ENCODE results near the gene NOTUM. TPM values are rescaled to one million over a fixed set of nuclear protein-coding genes. Genes with fewer than 3 reads are reported as not detected.
A peak's percentile ranks its signal among the peaks of the same experiment; 100 is the strongest.

Gene NOTUM
- total and polyA plus RNA-seq, 9 of the 15 experiments (the other 6 are each of a cell fraction or from before 2014, with no cell fraction given), result 0.03 to 14.0 (median 4.1) TPM

GRCh38 chr17:81990836-81991683, 30.1 kb upstream of the NOTUM start (continued):
- TF ChIP-seq TAL1 (IDR thresholded peaks at IDR 0.05) (no peak), CHD1 (IDR thresholded peaks at IDR 0.05; ENCODE audit: low read length) (no peak), SMARCB1 (IDR thresholded peaks at IDR 0.05; ENCODE audit: insufficient read length, low read depth) (no peak), BCOR (IDR thresholded peaks at IDR 0.05) (no peak), MBD2 (IDR thresholded peaks at IDR 0.05; ENCODE audit: borderline replicate concordance, low read depth) (no peak), FOXA3 (CRISPR knock-in tag; conservative IDR thresholded peaks at IDR 0.05 in 1 of 2, IDR thresholded peaks at IDR 0.05 in 1 of 2) (no peak), ADNP (tag; IDR thresholded peaks at IDR 0.05) (no peak), ZFX (CRISPR knock-in tag; IDR thresholded peaks at IDR 0.05) (no peak), ZKSCAN3 (CRISPR knock-in tag; IDR thresholded peaks at IDR 0.05) (no peak), NCOR1 (IDR thresholded peaks at IDR 0.05) (no peak)

DNA sequence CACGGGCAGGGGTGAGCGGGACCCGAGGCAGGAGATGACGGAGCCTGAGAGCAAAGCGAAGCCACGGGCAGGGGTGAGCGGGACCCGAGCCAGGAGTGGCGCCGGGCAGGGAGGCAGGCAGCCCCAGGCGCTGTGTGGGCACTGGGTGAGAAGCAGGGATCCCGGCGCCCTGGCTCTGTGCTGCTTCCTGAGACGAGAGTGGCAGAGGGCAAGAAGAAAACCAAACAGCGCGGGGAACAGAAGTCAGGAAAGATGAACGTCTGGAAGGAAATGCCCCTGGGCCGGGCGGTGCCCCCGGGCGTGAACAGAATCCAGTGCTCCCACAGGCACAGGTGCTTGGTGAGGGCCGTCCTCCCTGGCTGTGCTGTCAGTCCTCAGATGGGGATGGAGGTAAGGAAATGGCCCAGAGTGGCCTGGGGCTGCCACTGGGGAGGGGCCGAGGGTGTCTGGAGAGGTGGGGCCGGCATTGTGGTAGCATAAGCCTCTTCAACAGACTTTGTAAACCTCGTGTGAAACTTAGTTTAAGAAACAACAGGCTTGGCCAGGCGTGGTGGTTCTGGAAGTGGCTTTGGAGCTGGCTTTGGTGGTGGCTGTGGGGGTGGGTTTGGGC, 26.3 kb upstream of the NOTUM start:
- DNase-seq (ENCODE audit: extremely low read depth in 1 of 4, low spot score in 3 of 4) (no peak), ATAC-seq (no peak), FAIRE-seq (no peak)
- Histone ChIP-seq H3K4me1 (replicated peaks in 1 of 2; ENCODE audit: control insufficient read depth in 2 of 2, insufficient read depth in 2 of 2, low read length in 2 of 2) (peaks cover 0 to 35% of the 10 kb centered on the region in 2 experiments; a peak in 2 of 5 replicates), H2AFZ (ENCODE audit: low read depth, low read length) (no peak overlapping the region), H3K27ac (ENCODE audit: extremely low read depth, low read depth, low read length) (no peak overlapping the region), H3K79me2 (ENCODE audit: control insufficient read depth, insufficient read depth, low read length) (no peaks in the 10 kb centered on the region), H3K9me3 (replicated peaks; ENCODE audit: control insufficient read depth, insufficient read depth, low read depth, low read length) (no peaks in the 10 kb centered on the region), H3K27me3 (ENCODE audit: control insufficient read depth in 2 of 2, insufficient read depth in 2 of 2, low read length in 2 of 2) (no peaks in the 10 kb centered on the region), H3K36me3 (ENCODE audit: control insufficient read depth, insufficient read depth, low read length) (peaks cover 27% of the 10 kb centered on the region; the same call in 2 of the 3 replicates), H3K4me3 (no peak overlapping the region), H3K4me2 (ENCODE audit: insufficient read depth, low read length) (no peak overlapping the region), H3K9me1 (ENCODE audit: control insufficient read depth, insufficient read depth, low read length) (no peaks in the 10 kb centered on the region), H4K20me1 (replicated peaks; ENCODE audit: control insufficient read depth, insufficient read depth, low read length) (no peaks in the 10 kb centered on the region), H3K9ac (ENCODE audit: insufficient read depth in 1 of 2, low read depth in 2 of 2, low read length in 2 of 2) (peak overlapping the region in 1 of 2 experiments; percentile 26; a peak in 1 of 4 replicates)
- in situ Hi-C loops (cut with MboI), result no loop called here
- WGBS (ENCODE audit: insufficient coverage, low coverage, missing lambda C conversion rate), result 90% methylated on average over 23 of the region's 26 CpGs
- CTCF ChIA-PET (ENCODE audit: low intra/inter-chr PET ratio), result no interaction called here
- POLR2A ChIA-PET, result no interaction called here
- intact Hi-C loops (cut with micrococcal nuclease), result no loop called here
- no TSS peak for BruUV-seq (replicated peaks)
- TF ChIP-seq POLR3G (IDR thresholded peaks at IDR 0.05; ENCODE audit: extremely low read depth, insufficient read length, insufficient replicate concordance) (no peak), POLR2G (IDR thresholded peaks at IDR 0.05; ENCODE audit: low read depth, low read length) (peak; percentile 19; the same call in 1 of the 2 replicates), KDM2B (CRISPR knock-in tag; IDR thresholded peaks at IDR 0.05) (no peak), ZC3H8 (IDR thresholded peaks at IDR 0.05) (no peak)
